Mesendoderm (in vitro differentiated cells): ENCODE results near the gene PTTG2.
A peak's percentile ranks its signal among the peaks of the same experiment; 100 is the strongest.

Source experiments
- DNase-seq: peaks from one replicate; pipeline ENCODE4 v3.0.0; 2013
- H2AK5ac ChIP-seq: 2 replicates; pipeline ENCODE4 v1.6.1; 2013; ENCODE audit warnings: low read length, inconsistent platforms
- H2BK120ac ChIP-seq: 2 replicates; pipeline ENCODE4 v1.6.1; 2013; ENCODE audit warnings: low read depth, mild to moderate bottlenecking, low read length, moderate library complexity, mixed read lengths
- H2BK15ac ChIP-seq: replicated peaks from 2 replicates; pipeline ENCODE4 v1.6.1; 2013; ENCODE audit warnings: low read depth, mild to moderate bottlenecking, moderate library complexity
- H2BK5ac ChIP-seq: 2 replicates; pipeline ENCODE4 v1.6.1; 2013; ENCODE audit warnings: low read length, inconsistent platforms
- H3K18ac ChIP-seq: 2 replicates; pipeline ENCODE4 v1.6.1; 2013; ENCODE audit warnings: mild to moderate bottlenecking, low read length, mixed read lengths
- H3K23ac ChIP-seq: one replicate; pipeline ENCODE4 v1.6.1; 2013; ENCODE audit warnings: low read length
- H3K27ac ChIP-seq: 2 replicates; pipeline ENCODE4 v1.5.1; 2013; ENCODE audit warnings: low read depth, mild to moderate bottlenecking, inconsistent platforms, low read length, moderate library complexity
- H3K27me3 ChIP-seq: 2 replicates; pipeline ENCODE4 v1.6.1; 2013; ENCODE audit warnings: low read length, control low read depth, mild to moderate bottlenecking, inconsistent platforms; ENCODE audit not compliant: insufficient read depth, poor library complexity
- H3K36me3 ChIP-seq: 2 replicates; pipeline ENCODE4 v1.6.1; 2013; ENCODE audit warnings: low read length, inconsistent platforms; ENCODE audit not compliant: control insufficient read depth, insufficient read depth
- H3K4ac ChIP-seq: one replicate; pipeline ENCODE4 v1.6.1; 2013; ENCODE audit warnings: low read depth, mild to moderate bottlenecking, low read length, moderate library complexity
- H3K4me1 ChIP-seq: 2 replicates; pipeline ENCODE4 v1.6.1; 2013; ENCODE audit warnings: low read depth, low read length, inconsistent platforms; ENCODE audit not compliant: control insufficient read depth
- H3K4me2 ChIP-seq: 2 replicates; pipeline ENCODE4 v1.6.1; 2013; ENCODE audit warnings: low read length
- H3K4me3 ChIP-seq: 2 replicates; pipeline ENCODE4 v1.5.1; 2013; ENCODE audit warnings: mild to moderate bottlenecking, low read length
- H3K56ac ChIP-seq: one replicate; pipeline ENCODE4 v1.6.1; 2013; ENCODE audit warnings: low read length
- H3K79me1 ChIP-seq: 2 replicates; pipeline ENCODE4 v1.6.1; 2013; ENCODE audit warnings: low read length, inconsistent platforms
- H3K79me2 ChIP-seq: 2 replicates; pipeline ENCODE4 v1.6.1; 2013; ENCODE audit warnings: mild to moderate bottlenecking, low read length; ENCODE audit not compliant: control insufficient read depth, insufficient read depth
- H3K9ac ChIP-seq: 2 replicates; pipeline ENCODE4 v1.6.1; 2013; ENCODE audit warnings: low read length, inconsistent platforms
- H4K5ac ChIP-seq: one replicate; pipeline ENCODE4 v1.6.1; 2013; ENCODE audit warnings: low read length
- H4K8ac ChIP-seq: one replicate; pipeline ENCODE4 v1.6.1; 2013; ENCODE audit warnings: low read depth, mild to moderate bottlenecking, control low read depth, low read length, moderate library complexity
- WGBS: extraction: QIAGEN DNeasy Blood & Tissue Kit; methylation state at CpG from one replicate; pipeline ENCODE4 v1.1.7; 2013; ENCODE audit warnings: low lambda C conversion rate, missing lambda C conversion rate; ENCODE audit not compliant: insufficient coverage; ENCODE audit errors: extremely low coverage; 5-methylcytosine and 5-hydroxymethylcytosine counted together

The PTTG2 gene

DNA sequence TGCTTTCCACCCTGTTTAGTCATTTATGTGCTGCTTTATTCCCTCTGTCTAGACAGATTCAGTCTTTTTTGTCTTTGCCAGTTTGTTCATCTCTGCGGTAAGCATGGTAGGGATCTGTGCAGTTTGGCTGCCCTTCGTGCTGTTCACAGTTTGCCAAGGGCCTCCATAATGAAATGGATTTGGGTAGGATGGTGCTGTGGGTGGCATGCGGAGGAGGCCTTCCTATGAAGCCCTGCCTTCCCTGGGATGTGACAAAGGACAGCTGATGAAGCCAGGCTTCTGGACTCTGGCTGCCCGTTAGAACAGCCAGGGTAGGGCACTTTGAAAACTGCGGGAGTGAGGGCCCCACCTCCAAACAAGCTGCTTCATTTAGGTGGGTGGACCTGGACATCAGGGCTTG lies 47.4 kb downstream of the PTTG2 start:
- Histone ChIP-seq H3K4me3 (no peak overlapping the region), H3K18ac (no peak overlapping the region), H3K4me2 (no peak overlapping the region), H3K4me1 (peaks cover 25% of the 10 kb centered on the region), H3K9ac (no peak overlapping the region), H3K4ac (no peak overlapping the region), H2BK15ac (no peak overlapping the region), H3K27me3 (no peaks in the 10 kb centered on the region), H3K56ac (peak overlapping the region; percentile 9), H2BK5ac (no peak overlapping the region), H3K27ac (no peak overlapping the region), H2AK5ac (no peak overlapping the region), H4K5ac (no peak overlapping the region), H3K23ac (no peak overlapping the region), H3K79me2 (peaks cover 36% of the 10 kb centered on the region), H2BK120ac (no peak overlapping the region), H4K8ac (no peak overlapping the region), H3K79me1 (peaks cover 21% of the 10 kb centered on the region), H3K36me3 (no peaks in the 10 kb centered on the region)
- WGBS, result no CpG with 5 or more reads among the region's 5 CpGs
- DNase-seq, result no peak

DNA sequence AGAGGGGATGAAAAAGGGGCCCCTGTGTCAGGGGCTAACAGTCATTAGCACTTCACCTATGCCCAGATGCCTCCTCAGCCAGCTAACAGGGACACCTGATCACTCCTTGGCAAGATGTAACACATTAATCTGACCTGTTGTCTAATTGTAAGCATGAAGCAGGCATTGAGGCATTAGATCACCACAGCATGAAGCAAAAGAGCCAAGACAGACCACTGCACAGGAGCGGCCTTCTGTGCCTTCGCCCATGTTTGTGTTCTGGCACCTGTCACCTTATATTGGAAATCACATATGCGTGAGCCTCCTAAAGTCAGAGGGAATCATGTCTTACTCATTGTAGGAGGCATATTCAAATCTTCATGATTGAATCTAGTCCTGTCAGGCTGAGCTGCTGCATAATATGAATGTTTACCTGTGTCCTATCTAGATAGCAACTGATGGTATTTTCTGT lies 48.4 kb downstream of the PTTG2 start:
- Histone ChIP-seq H3K27ac (no peak overlapping the region), H3K18ac (no peak overlapping the region), H3K4me2 (no peak overlapping the region), H2BK5ac (no peak overlapping the region), H2BK120ac (no peak overlapping the region), H4K8ac (no peak overlapping the region), H3K36me3 (no peaks in the 10 kb centered on the region), H2BK15ac (no peak overlapping the region), H2AK5ac (no peak overlapping the region), H3K23ac (no peak overlapping the region), H3K79me1 (peaks cover 21% of the 10 kb centered on the region), H3K79me2 (peaks cover 31% of the 10 kb centered on the region), H3K4me3 (no peak overlapping the region), H3K56ac (no peak overlapping the region), H3K9ac (no peak overlapping the region), H3K27me3 (no peaks in the 10 kb centered on the region), H3K4ac (no peak overlapping the region), H4K5ac (no peak overlapping the region), H3K4me1 (peaks cover 20% of the 10 kb centered on the region)
- no peak for DNase-seq
- no CpG with 5 or more reads among the region's 3 CpGs for WGBS

DNA sequence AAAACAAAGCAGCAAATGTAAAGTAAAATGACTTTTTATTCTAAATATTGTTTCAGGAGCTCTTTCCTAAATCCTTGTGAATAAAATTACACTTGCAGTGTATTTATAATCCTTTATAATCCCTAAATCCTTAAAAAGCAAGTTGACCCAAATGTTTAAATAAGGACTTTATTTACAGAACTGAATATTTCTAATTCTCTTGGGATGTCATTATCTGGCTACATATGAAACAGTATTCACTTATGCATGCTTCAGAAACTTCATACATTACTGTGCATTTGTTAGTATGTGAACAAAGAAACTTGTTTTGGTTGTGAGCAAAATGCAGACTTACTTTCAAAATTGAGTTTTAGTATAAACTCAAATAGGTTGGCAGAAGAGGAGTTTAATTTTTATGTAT lies 49.2 kb downstream of the PTTG2 start:
- Histone ChIP-seq H3K4me2 (no peak overlapping the region), H2BK120ac (no peak overlapping the region), H3K79me2 (peaks cover 28% of the 10 kb centered on the region), H3K18ac (no peak overlapping the region), H3K27me3 (no peaks in the 10 kb centered on the region), H3K4ac (no peak overlapping the region), H4K8ac (no peak overlapping the region), H3K56ac (no peak overlapping the region), H3K9ac (no peak overlapping the region), H3K36me3 (no peaks in the 10 kb centered on the region), H2AK5ac (no peak overlapping the region), H3K23ac (no peak overlapping the region), H2BK15ac (no peak overlapping the region), H2BK5ac (no peak overlapping the region), H3K4me1 (peaks cover 18% of the 10 kb centered on the region), H3K27ac (no peak overlapping the region), H3K79me1 (peaks cover 23% of the 10 kb centered on the region), H3K4me3 (no peak overlapping the region), H4K5ac (no peak overlapping the region)
- DNase-seq, result no peak

DNA sequence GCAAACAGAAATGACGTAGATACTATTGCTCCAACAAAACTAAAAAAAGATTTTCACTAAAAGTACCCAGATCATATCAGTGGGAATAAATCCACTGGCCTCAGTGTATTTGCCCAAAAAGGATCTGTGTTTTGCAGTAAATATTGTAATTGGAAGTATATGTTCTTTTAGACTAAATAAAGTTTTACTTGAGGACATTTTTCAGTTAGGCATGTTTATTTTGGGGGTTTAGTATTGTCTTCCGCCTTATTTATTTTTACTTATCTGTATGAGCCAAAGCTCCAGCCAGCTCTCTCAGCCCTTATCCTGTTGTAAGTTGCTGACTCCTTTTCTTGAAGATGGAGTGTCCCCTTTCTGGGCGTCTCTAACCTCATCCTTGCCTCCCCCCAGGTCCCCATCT lies 49.8 kb downstream of the PTTG2 start:
- Histone ChIP-seq H3K23ac (no peak overlapping the region), H3K18ac (no peak overlapping the region), H3K9ac (no peak overlapping the region), H3K56ac (no peak overlapping the region), H4K5ac (no peak overlapping the region), H2AK5ac (no peak overlapping the region), H3K79me2 (peaks cover 25% of the 10 kb centered on the region), H3K27me3 (no peaks in the 10 kb centered on the region), H3K4me2 (no peak overlapping the region), H3K4me1 (peaks cover 16% of the 10 kb centered on the region), H3K27ac (no peak overlapping the region), H3K36me3 (no peaks in the 10 kb centered on the region), H2BK120ac (no peak overlapping the region), H2BK5ac (no peak overlapping the region), H3K4ac (no peak overlapping the region), H2BK15ac (no peak overlapping the region), H3K79me1 (peaks cover 21% of the 10 kb centered on the region), H4K8ac (no peak overlapping the region), H3K4me3 (no peak overlapping the region)
- no CpG with 5 or more reads among the region's 3 CpGs for WGBS
- no peak for DNase-seq
